Body of pancreas (tissue), 4 donors: ENCODE data around the gene KIF1A.

Experiments
- CTCF ChIP-seq, 7 experiments: fragments of 450-650 bp in 4 of 7; fragments of 200-600 bp in 3 of 7; sonication (generic) in 3 of 7; IDR thresholded peaks; one replicate each; pipeline ENCODE4 v1.5.1; 2016 to 2019; ENCODE audit warnings: antibody characterized with exemption in 7 of 7
- POLR2A ChIP-seq, 3 donors: fragments of 450-650 bp; IDR thresholded peaks; one replicate each; pipeline ENCODE4 v1.6.1; 2016; ENCODE audit warnings: antibody characterized with exemption in 3 of 3, mild to moderate bottlenecking in 2 of 3

- no peak for TF ChIP-seq POLR2A (IDR thresholded peaks at IDR 0.05)
- no peak for TF ChIP-seq CTCF (IDR thresholded peaks at IDR 0.05)
These were observed 15.5 kb upstream of the KIF1A start for GRCh38 chr2:240835528-240835927.
